Natural killer cell treated with Interleukin-12 subunit alpha and Interleukin-12 subunit beta and Interleukin-15 and Interleukin-18, amount 100 ng/mL, for 72 hours (primary cell): ENCODE data around the gene RPL31. TPM values are rescaled to one million over a fixed set of nuclear protein-coding genes. Genes with fewer than 3 reads are reported as not detected.

Source experiments
- total RNA-seq, 2 donors: library from RNA; stranded (reverse); gene quantifications; one replicate each; pipeline ENCODE4 v1.2.3, GENCODE V29; 2022

Gene RPL31
- total RNA-seq, 2 donors from 2014 or later: 623 to 1,027 TPM

Other genes with a start within 250 kb of the RPL31 start
- under 1 TPM; 0.31 to 0.53 TPM for gene NPAS2, start 182.2 kb upstream of the RPL31 start, total RNA-seq
- under 1 TPM; 0.29 to 0.56 TPM for gene TBC1D8, start 149.1 kb downstream of the RPL31 start, total RNA-seq